NCI-H146 treated with DMSO at 0.1 percent for 48 hours (cell line): Measurements from ENCODE around the gene CRIP2.

Experiments
- DNase-seq: peaks from one replicate; lab custom pipeline; 2025; ENCODE audit not compliant: unreplicated experiment; lab: John Stamatoyannopoulos, UW

Gene CRIP2

DNA sequence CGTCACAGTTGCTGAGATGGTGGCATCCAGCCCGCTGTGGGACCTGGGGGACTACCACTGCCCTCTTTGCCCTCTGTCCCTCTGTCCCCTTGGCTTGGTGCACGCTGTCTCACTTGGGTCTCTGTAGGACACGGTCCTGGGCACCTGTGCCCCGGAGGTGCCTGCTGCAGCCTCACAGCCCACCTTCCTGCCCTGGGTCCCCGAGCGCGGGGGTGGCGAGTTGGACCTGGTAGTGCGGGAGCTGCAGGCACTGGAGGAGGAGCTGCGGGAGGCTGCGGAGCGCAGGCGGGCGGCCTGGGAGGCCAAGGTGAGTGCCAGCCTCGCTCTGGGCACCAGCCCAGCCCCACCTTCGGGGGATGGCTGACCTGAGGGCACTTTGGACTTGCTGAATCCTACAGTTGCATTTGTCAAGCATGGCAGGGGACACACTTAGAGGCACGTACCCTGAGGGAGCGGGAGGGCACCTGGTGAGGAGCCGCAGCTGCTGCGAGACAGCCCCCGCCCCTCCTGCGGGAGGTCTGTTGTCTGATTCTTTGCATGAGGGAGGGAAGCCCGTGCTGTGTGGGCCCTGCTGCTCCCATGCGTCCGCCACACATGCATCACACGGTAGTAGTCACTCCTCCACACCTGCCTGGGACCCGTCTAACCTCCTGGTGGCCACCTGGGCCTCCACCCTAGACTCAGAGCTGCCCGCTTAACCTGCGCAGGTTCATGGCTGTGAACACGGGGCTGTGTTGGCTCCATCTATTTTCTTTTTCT is 23.2 kb downstream of the CRIP2 start:
- no peak for DNase-seq

DNA sequence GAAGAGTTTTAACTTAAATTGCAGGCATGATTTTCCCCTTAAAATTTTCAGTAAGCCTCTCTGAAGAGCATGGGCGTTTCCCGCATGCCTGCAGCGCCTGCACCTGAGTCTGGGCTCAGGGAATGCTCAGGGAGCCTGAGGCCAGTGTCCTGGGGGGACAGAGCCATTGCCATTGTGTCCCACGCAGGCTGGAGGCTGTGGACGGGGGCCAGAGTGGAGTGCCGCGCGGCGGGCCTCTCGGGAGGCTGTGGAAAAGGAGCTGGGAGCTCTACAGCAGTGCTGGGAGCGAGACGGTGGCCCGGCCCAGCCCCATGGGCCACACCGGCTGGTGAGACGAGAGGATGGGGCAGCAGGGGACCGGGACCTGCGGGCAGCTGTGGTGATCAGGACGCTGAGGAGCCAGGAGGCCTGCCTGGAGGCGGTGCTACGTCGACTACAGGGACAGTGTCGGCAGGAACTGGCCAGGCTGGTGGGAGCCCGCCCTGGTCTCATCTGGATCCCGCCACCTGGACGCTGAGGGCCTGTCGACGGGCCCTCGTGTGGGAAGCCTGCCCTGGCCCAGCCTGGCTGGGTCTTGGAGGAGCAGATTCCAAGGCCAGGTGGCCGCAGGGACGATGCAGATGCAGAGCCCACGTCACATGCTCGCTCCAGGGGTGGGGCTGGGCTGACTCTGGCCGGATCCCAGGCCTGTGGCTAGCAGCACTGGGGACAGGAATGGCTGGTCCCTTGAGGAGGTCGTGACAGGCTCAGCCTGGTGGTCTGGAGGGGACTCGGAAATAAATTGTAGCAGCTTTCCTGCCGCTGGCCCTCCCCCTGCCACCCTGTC is 24.0 kb downstream of the CRIP2 start:
- DNase-seq = no peak

- no peak for DNase-seq
These were observed 24.8 kb downstream of the CRIP2 start for GRCh38 chr14:105499256-105500035.

- DNase-seq = no peak
These were observed 25.6 kb downstream of the CRIP2 start for GRCh38 chr14:105500036-105500725.

GRCh38 chr14:105500726-105501101 is 26.1 kb downstream of the CRIP2 start:
- no peak for DNase-seq

DNA sequence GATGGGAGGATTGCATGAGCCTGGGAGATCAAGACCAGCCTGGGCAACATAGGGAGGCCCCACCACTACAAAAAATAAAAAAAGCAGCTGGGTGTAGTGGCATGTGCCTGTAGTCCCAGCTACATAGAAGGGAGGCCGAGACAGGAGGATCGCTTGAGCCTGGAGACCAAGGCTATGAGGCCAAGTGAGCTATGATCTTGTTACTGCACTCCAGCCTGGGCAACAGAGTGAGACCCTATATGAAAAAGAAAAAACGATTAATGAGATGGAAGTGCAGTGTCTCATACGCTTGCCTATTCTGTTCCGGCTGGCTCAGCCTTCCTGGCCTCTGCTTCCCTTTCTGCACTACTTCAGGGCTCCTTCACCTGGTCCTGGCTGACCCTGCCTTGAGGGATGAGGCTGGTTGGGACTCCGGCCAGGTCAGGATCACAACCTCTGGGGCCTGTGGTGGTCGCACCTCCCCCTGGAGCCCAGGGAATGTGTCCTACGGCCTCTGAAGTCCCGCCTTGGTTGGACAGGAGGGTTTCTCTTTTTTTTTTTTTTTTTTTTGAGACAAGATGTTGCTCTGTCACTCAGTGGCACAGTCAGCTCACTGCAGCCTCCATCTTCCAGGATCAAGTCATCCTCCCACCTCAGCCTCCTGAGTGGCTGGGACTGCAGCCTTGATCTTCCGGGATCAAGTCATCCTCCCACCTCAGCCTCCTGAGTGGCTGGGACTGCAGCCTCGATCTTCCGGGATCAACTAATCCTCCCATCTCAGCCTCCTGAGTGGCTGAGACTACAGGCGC is 27.1 kb downstream of the CRIP2 start:
- DNase-seq = no peak

- DNase-seq = no peak
These were observed 28.1 kb downstream of the CRIP2 start for GRCh38 chr14:105502446-105503295.

- no peak for DNase-seq
These were observed 28.6 kb downstream of the CRIP2 start for GRCh38 chr14:105503296-105503640.

DNA sequence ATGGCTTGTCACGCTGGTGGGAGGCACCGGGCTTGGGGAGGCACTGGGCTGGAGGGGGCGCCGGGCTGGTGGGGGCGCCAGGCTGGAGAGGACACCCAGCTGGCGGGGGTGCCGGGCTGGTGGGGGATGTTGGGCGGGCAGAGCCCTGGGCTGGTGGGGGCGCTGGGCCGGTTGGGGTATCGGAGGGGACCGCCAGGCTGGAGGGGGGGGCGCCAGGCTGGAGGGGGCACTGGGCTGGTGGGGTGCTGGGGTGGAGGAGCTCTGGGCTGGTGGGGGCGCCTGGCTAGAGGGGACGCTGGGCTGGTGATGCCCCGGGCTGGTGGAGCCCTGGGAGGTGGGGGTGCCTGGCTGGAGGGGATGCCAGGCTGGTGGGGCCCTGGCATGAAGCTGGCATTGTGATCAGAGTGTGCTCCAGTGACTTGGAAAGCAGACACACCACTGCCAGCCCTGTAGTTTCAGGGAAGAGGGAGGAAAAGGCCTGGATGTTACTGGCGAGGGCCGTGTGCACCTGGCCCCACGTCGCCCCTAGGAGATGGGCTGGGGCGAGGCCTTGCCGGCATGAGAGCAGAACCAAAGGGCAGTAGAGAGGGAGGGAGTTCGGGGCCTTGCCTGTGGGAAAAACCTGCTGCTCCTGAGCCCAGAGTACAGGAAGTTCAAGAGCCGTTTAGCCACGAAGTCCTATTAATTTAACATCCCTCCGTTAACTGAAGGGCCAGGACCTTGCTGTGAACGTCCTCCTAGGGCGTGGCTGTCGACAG is 29.5 kb downstream of the CRIP2 start:
- no peak for DNase-seq

DNA sequence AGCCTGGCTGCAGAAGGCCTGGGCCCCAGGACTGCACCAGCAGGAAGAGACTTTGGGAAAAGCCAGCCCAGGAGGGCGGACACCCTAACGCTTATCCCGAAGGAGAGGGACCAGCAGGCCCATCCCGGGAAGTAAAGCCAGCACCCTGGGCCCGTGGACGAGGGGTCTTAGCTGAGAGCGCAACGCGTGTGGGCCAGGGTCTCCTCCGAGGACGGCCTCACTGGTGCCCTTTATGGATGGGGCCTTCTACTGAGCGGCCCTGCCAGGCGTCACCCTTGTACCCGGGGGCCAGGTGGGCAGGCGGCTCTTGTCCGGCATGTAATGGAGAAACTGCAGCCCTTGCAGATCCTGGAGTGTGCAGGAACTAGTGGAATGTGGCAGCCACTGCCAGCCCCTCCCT is 30.5 kb downstream of the CRIP2 start:
- DNase-seq = no peak

- no peak for DNase-seq
These were observed 32.6 kb downstream of the CRIP2 start for GRCh38 chr14:105507247-105507646.

- no peak for DNase-seq
These were observed 33.4 kb downstream of the CRIP2 start for GRCh38 chr14:105508069-105508468.

DNA sequence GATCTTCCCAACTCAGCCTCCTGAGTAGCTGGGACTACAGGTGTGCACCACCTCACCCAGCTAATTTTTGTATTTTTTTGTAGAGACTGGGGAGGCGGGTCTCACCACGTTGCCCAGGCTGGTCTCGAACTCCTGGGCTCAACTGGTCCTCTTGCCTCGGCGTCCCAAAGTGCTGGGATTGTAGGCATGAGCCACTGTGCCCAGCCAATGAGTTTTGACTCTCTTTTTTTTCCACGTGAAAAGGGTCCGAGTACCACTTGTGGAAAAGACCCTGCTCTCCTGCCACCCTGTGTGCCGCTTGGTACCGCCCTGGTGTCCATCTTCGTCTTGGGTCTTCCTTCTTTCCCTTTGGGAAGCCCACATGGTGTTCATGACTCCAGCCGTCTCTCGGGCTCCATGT is 34.0 kb downstream of the CRIP2 start:
- no peak for DNase-seq

GRCh38 chr14:105517096-105517495 is 42.5 kb downstream of the CRIP2 start:
- DNase-seq = no peak

DNA sequence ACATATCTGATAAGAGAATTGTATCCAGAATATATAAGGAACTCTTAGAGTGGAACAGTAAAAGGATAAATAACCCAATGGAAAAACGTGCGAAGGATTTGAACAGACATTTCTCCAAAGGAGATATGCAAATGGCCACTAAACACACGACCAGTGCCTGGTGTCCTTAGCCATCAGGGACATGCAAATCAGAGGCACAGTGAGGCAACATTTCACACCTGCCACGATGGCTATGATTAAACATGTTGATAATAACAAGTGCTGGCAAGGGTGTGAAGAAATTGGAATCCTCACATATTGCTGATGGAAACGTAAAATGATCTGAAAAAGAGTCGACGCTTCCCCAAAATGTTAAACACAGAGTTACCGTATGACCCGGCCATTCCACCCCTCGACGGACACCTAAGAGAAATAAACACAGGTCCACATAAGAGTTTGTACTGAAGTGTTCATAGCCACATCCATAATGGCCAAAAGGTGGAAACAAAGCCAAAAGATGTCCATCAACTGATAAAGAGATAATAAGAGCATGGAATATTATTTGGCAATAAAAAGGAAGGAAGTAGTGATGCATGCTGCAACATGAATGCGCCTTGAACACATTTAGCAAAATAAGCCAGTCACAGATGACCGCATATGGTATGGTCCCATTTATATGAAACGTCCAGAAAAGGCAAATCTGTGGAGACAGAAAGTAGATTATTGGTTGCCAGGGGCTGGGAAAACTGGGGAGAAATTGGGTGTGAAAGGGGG is 45.5 kb downstream of the CRIP2 start:
- no peak for DNase-seq

GRCh38 chr14:105525326-105525725 is 50.7 kb downstream of the CRIP2 start:
- DNase-seq = no peak

DNA sequence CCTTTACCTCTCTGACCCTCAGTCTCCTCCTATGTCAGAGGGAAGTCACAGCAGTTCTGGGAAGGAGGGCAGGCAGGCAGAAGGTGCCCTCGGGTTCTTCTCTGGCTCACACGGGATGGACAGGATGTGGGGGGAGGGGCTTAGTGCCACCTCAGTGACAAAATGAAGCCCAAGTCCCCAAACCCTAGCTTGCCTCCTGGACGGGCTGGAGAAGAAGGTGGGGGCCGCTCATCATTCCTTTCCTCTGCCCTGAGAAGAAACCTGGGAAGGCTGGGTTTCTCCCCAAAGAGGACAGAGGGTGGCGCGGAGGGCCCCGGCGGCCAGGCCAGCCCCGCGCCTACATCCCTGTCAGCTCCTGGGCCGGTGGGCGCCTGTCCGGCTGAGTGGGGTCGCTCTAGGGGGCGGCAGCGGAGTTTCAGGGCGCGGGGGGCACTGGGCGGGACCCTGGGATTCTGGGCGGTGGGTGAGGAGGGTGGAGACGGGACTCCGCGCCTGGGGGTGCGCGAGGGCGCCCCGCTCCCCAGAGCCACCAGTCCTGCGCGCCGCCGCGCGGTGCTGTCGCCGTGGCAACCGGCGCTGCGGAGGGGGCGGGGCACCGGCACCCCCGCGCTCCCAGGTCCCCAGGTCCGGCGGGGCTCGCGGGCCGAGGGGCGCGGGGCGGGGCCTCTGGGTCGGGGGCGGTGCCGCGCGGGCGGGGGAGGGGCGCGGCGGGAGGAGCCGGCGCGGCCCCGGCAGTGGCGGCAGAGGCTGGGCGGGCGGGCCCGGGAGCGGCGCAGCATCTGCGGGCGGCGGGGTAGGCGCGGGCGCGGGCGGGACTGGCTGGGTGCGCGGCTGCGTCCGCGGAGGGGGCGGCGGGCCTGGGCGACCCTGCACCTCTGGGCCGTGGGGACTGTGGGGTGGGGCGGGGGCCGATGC is 51.5 kb downstream of the CRIP2 start, which contains the start of gene TMEM121:
TMEM121 (plus strand) TSS at position 723 of the 915 bp plus-strand sequence. CDS start 2,252 bp downstream, outside the sequence.
- DNase-seq = no peak
